HepG2 (cell line): ENCODE results near the gene NPDC1. TPM values are rescaled to one million over a fixed set of nuclear protein-coding genes. Genes with fewer than 3 reads are reported as not detected.

Source experiments
- HOXA7 ChIP-seq: sonication (generic); formaldehyde crosslinking; IDR thresholded peaks from 2 replicates; pipeline ENCODE4 v1.8.1; 2022; ENCODE audit warnings: mild to moderate bottlenecking, missing genetic modification reagents, moderate library complexity
- IKZF1 ChIP-seq: fragments of 450-650 bp; IDR thresholded peaks from 2 replicates; pipeline ENCODE4 v1.7.1; 2016
- KDM3A ChIP-seq: IDR thresholded peaks from 2 replicates; pipeline ENCODE4 v1.6.1; 2018; ENCODE audit warnings: low read depth, missing compliant biosample characterization
- KLF6 ChIP-seq: IDR thresholded peaks from 2 replicates; pipeline ENCODE4 v1.8.0; 2016; ENCODE audit warnings: missing biosample characterization, missing genetic modification reagents
- NR2C2 ChIP-seq: sonication (generic); formaldehyde crosslinking; IDR thresholded peaks from 2 replicates; pipeline ENCODE4 v1.4.0; 2020; ENCODE audit warnings: missing genetic modification reagents, mild to moderate bottlenecking, moderate library complexity, borderline replicate concordance
- NR2F2 ChIP-seq: IDR thresholded peaks from 2 replicates; pipeline ENCODE4 v1.6.1; 2012; ENCODE audit warnings: low read depth, inconsistent platforms, borderline replicate concordance
- POLR2A ChIP-seq, 2 experiments: IDR thresholded peaks; 2 replicates each; pipeline ENCODE4 v1.6.1; 2011; ENCODE audit warnings: low read depth in 2 of 2, low read length in 2 of 2, mild to moderate bottlenecking in 1 of 2, moderate library complexity in 1 of 2; ENCODE audit not compliant: insufficient read depth in 1 of 2
- SRY ChIP-seq: sonication (generic); formaldehyde crosslinking; IDR thresholded peaks from 2 replicates; pipeline ENCODE4 v1.8.0; 2022; ENCODE audit warnings: mild to moderate bottlenecking, missing genetic modification reagents
- THYN1 ChIP-seq: sonication (generic); formaldehyde crosslinking; IDR thresholded peaks from 2 replicates; pipeline ENCODE4 v1.8.1; 2023; ENCODE audit warnings: low read depth, mild to moderate bottlenecking, moderate library complexity, missing genetic modification reagents, borderline replicate concordance
- ZNF276 ChIP-seq: sonication (generic); formaldehyde crosslinking; IDR thresholded peaks from 2 replicates; pipeline ENCODE4 v1.4.0; 2020; ENCODE audit warnings: mild to moderate bottlenecking, low read depth, missing genetic modification reagents
- ZNF550 ChIP-seq: sonication (generic); formaldehyde crosslinking; IDR thresholded peaks from 2 replicates; pipeline ENCODE4 v1.4.0; 2020; ENCODE audit warnings: mild to moderate bottlenecking, missing genetic modification reagents, borderline replicate concordance
- ZNF597 ChIP-seq: sonication (generic); formaldehyde crosslinking; IDR thresholded peaks from 2 replicates; pipeline ENCODE4 v1.5.0; 2020; ENCODE audit warnings: missing genetic modification reagents
- ZNF7 ChIP-seq: IDR thresholded peaks from 2 replicates; pipeline ENCODE4 v1.6.1; 2016; ENCODE audit warnings: missing biosample characterization, missing genetic modification reagents
- ZNF816 ChIP-seq: sonication (generic); formaldehyde crosslinking; IDR thresholded peaks from 2 replicates; pipeline ENCODE4 v1.8.0; 2022; ENCODE audit warnings: missing genetic modification reagents, mild to moderate bottlenecking, borderline replicate concordance
- polyA plus RNA-seq, 8 experiments: library from polyadenylated mRNA; depleted of rRNA in 3 of 8; stranded (reverse) in 7 of 8; unstranded in 1 of 8; fragments of >200 nt; fragmentation: Illumina TruSeq in 4 of 8; extraction: Trizol in 4 of 8; gene quantifications; 2 replicates each; pipeline versions ENCODE4 v1.2.1 to v1.2.3, GENCODE V29; 2011 to 2016; ENCODE audit warnings: low read depth in 4 of 8, missing spikeins in 1 of 8, mixed read lengths in 1 of 8; ENCODE audit not compliant: insufficient read depth in 1 of 8
- total RNA-seq, 5 experiments: library from RNA; depleted of rRNA; stranded (reverse); fragments of >200 nt; fragmentation: Illumina TruSeq; extraction: Trizol; gene quantifications; 2 replicates each; pipeline ENCODE4 v1.2.3, GENCODE V29; 2016; ENCODE audit warnings: low read depth in 1 of 5
- TF ChIP-seq, protein P1 (sequence below): fragments of 450-650 bp; IDR thresholded peaks from 2 replicates; pipeline ENCODE4 v1.6.1; 2017
- TF ChIP-seq, protein P2 (sequence below): sonication (generic); formaldehyde crosslinking; IDR thresholded peaks from 2 replicates; pipeline ENCODE4 v1.9.0; 2022; ENCODE audit warnings: low read depth, missing genetic modification reagents
- TF ChIP-seq, protein P3 (sequence below): sonication (generic); formaldehyde crosslinking; IDR thresholded peaks from 2 replicates; pipeline ENCODE4 v1.4.0; 2020; ENCODE audit warnings: mild to moderate bottlenecking, missing genetic modification reagents
- TF ChIP-seq, protein P4 (sequence below): sonication (generic); formaldehyde crosslinking; IDR thresholded peaks from 2 replicates; pipeline ENCODE4 v1.8.1; 2023; ENCODE audit warnings: mild to moderate bottlenecking, moderate library complexity, missing genetic modification reagents
- TF ChIP-seq, protein P5 (sequence below): sonication (generic); formaldehyde crosslinking; IDR thresholded peaks from 2 replicates; pipeline ENCODE4 v1.4.0; 2020; ENCODE audit warnings: missing genetic modification reagents

NPDC1 gene
- total and polyA plus RNA-seq, 2 of the 13 experiments (the other 11 are each of a cell fraction or from before 2014, with no cell fraction given) = 0.84 to 5.4 TPM

GRCh38 chr9:137067860-137068538, 22.0 kb upstream of the NPDC1 start (continued):
- TF ChIP-seq, protein P1, sequence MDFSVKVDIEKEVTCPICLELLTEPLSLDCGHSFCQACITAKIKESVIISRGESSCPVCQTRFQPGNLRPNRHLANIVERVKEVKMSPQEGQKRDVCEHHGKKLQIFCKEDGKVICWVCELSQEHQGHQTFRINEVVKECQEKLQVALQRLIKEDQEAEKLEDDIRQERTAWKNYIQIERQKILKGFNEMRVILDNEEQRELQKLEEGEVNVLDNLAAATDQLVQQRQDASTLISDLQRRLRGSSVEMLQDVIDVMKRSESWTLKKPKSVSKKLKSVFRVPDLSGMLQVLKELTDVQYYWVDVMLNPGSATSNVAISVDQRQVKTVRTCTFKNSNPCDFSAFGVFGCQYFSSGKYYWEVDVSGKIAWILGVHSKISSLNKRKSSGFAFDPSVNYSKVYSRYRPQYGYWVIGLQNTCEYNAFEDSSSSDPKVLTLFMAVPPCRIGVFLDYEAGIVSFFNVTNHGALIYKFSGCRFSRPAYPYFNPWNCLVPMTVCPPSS = no peak
- TF ChIP-seq KLF6 (no peak), ZNF597 (CRISPR knock-in tag) (peak; percentile 46; the same call in 1 of the 2 replicates), ZNF550 (CRISPR knock-in tag) (no peak), ZNF7 (no peak), POLR2A (IDR thresholded peaks at IDR 0.05; ENCODE audit: insufficient read depth in 1 of 2, low read depth in 2 of 2, low read length in 2 of 2) (no peak), NR2C2 (no peak), NR2F2 (no peak; the same call in 1 of the 2 replicates), SRY (no peak), ZNF276 (CRISPR knock-in tag) (no peak), ZNF816 (CRISPR knock-in tag) (no peak), HOXA7 (CRISPR knock-in tag) (no peak), THYN1 (CRISPR knock-in tag) (no peak; the same call in 1 of the 2 replicates), KDM3A (CRISPR knock-in tag) (peak; percentile 73; the same call in 1 of the 2 replicates), IKZF1 (no peak)
- TF ChIP-seq, protein P2, sequence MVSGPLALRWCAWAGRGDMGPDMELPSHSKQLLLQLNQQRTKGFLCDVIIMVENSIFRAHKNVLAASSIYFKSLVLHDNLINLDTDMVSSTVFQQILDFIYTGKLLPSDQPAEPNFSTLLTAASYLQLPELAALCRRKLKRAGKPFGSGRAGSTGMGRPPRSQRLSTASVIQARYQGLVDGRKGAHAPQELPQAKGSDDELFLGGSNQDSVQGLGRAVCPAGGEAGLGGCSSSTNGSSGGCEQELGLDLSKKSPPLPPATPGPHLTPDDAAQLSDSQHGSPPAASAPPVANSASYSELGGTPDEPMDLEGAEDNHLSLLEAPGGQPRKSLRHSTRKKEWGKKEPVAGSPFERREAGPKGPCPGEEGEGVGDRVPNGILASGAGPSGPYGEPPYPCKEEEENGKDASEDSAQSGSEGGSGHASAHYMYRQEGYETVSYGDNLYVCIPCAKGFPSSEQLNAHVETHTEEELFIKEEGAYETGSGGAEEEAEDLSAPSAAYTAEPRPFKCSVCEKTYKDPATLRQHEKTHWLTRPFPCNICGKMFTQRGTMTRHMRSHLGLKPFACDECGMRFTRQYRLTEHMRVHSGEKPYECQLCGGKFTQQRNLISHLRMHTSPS (CRISPR knock-in tag) = peak; percentile 34; the same call in 1 of the 2 replicates
- TF ChIP-seq, protein P3, sequence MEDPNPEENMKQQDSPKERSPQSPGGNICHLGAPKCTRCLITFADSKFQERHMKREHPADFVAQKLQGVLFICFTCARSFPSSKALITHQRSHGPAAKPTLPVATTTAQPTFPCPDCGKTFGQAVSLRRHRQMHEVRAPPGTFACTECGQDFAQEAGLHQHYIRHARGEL = no peak
- TF ChIP-seq, protein P4, sequence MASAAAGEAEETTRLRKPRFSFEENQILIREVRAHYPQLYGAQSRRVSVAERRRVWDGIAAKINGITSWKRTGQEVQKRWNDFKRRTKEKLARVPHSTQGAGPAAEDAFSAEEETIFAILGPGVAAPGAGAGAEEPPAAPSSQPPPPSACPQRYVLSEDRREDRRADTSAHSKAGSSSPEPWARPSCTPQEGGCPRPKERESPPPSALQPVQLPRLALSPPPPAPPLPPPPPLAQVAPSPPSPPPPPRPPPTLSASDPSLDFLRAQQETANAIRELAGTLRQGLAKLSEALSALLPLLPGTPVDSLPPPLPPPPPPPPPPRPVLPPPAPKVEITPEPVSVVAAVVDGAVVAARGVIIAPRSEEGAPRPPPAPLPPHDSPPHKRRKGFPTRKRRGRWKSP = 0 out of 2 replicates have a peak, but pooled peaks have one; percentile 7
- TF ChIP-seq, protein P5, sequence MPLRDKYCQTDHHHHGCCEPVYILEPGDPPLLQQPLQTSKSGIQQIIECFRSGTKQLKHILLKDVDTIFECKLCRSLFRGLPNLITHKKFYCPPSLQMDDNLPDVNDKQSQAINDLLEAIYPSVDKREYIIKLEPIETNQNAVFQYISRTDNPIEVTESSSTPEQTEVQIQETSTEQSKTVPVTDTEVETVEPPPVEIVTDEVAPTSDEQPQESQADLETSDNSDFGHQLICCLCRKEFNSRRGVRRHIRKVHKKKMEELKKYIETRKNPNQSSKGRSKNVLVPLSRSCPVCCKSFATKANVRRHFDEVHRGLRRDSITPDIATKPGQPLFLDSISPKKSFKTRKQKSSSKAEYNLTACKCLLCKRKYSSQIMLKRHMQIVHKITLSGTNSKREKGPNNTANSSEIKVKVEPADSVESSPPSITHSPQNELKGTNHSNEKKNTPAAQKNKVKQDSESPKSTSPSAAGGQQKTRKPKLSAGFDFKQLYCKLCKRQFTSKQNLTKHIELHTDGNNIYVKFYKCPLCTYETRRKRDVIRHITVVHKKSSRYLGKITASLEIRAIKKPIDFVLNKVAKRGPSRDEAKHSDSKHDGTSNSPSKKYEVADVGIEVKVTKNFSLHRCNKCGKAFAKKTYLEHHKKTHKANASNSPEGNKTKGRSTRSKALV (CRISPR knock-in tag) = peak; percentile 59; the same call in 1 of the 2 replicates
